GM18907 (cell line): ENCODE results near the gene SULF2.

Experiments
- ATAC-seq: cut with Tn5 transposase; IDR thresholded peaks from one replicate; pipeline ENCODE4 v1.9.1; 2021; ENCODE audit warnings: mild to moderate bottlenecking, moderate library complexity; ENCODE audit not compliant: unreplicated experiment

The SULF2 gene

DNA sequence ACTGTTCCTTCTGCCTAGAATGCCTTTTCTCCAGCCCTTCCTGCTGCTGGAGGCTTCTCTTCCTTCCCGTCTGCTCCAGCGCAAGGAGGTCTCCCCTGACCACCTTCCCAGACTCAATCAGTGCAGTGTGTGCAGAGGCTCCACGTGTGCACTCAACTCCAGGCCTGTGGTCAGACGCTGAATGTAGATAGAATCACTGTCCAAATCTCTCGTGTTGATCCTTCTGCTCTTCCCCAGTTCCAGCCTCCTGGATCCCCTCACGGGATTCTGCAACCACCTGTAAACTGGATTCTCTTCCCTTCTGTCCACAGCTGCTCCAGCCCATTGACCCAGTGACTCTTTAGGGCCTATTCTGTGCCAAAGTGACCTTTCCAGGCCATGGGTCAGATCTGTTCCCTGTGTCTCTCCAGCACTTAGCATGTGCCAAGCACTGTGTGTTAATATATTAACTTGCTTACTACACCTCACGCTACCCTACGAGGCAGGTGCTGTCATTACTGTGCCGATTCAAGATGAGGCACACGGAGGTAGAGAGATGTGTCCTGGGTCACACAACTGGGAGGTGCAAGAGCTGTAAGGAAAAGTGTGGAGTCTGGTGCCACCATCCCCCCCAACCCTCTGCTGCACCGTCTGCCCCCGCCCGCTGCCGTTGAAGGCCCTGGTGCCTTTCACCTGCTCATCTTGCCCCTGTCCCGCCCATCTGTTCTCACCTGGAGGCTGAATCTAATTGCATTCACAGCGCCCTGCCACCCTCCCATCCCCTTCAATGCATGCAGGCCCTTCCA is 112.2 kb downstream of the SULF2 start:
- no peak for ATAC-seq

DNA sequence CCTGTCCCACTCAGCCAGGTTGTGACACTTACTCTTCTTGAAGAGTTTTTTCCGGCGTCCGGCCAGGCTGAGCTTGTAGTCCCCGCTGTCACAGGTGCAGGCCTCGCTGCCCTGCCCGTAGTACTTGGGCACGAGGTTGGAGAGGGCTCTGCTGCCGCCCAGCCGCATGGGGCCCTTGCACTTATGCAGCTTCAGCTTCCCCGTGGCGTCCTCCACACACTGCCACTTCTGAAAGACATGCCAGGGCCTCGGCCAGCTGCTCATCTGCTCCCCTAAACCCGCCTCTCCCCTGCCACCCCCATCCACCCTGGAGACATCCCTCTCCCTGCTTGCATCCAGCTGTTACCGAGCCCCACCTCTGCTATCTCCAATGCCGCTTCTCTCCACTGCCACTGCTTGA is 113.1 kb downstream of the SULF2 start:
- ATAC-seq, result no peak

DNA sequence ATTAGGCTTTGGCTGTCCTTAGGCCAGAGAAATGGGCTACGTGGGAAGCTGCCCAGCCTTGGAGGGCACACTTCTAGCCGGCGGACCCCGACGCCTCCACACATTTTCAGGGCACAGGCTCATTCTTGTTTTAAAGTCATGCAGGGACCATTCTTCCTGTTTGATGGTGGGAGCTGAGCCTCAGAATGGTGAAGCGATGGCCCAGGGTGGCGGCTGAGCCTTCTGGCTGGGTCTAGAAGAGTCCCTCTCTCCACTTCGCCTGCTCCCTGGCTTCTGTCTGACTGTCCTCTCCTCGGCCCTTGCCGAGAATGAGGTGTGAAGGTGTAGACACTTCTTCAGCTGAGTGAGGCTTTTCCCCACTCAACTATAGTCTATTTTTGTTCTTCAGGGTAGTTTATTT is 114.4 kb downstream of the SULF2 start:
- ATAC-seq, result no peak

DNA sequence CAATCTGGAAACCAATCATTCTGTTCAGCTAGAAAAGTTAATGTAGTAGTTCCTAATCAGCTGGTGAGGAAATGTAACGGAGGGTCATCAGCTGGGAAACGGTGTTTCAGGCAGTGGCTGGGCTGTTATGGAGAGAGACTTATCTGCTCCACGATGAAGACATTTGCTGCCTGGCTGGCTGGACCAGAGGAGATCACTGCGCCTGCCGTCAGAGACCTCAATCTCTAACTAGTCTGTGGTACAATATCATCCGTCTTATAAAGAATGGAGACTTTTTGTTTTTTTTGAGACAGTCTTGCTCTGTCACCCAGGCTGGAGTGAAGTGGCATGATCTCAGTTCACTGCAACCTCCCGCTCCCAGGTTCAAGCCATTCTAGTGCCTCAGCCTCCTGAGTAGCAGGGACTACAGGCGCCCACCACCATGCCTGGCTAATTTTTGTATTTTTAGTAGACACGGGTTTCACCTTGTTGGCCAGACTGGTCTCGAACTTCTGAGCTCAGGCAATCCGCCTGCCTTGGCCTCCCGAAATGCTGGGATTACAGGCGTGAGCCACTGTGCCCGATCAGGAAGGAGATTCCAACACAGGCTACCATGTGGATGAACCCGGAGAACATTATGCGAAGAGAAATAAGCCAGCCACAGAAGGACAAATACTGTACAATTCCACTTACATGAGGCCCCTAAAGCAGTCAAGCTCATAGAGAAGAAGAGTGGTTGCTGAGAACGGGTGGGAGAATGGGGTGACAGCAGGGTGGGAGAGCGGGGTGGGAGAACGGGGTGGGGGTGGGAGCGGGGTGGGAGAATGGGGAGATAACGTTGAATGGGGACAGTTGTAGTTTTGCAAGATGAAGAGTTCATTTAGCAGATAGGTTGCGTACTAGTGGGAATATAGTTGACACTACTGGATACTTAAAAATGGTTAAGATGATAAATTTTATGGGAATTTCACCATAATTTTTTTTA is 115.1 kb downstream of the SULF2 start:
- ATAC-seq, result no peak

DNA sequence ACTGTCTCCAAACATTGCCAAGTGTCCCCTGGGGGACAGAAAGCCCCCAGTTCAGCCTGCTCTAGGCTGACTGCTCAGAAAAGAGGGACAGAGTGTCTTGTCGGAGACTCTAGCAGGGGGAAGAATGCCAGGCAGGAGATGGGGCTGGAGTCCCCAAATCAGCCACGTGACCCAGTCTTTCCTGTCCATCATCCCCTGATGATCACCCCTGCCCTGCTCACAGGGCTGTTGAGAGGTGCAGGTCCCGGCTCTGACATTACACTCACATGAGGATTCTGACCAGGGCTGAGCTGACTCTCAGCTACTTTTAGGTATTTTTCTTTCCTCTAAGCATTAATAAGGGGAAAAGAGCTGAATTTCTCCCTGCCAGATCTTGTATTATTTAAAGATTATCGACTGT is 115.8 kb downstream of the SULF2 start:
- ATAC-seq, result no peak

DNA sequence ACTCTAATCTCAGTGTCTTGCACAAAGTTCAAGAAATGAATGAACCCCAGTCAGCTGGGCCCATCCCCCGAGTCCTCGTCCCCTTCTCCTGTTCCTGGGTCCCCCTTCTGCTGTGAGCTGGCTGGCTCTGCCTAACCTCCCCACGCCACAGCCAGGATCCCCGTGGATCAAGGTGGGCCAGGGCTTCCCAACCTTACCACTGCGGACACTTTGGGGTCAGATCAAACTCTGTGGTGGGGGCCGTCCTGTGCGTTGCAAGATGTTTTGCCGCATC is 116.2 kb downstream of the SULF2 start:
- ATAC-seq, result no peak

DNA sequence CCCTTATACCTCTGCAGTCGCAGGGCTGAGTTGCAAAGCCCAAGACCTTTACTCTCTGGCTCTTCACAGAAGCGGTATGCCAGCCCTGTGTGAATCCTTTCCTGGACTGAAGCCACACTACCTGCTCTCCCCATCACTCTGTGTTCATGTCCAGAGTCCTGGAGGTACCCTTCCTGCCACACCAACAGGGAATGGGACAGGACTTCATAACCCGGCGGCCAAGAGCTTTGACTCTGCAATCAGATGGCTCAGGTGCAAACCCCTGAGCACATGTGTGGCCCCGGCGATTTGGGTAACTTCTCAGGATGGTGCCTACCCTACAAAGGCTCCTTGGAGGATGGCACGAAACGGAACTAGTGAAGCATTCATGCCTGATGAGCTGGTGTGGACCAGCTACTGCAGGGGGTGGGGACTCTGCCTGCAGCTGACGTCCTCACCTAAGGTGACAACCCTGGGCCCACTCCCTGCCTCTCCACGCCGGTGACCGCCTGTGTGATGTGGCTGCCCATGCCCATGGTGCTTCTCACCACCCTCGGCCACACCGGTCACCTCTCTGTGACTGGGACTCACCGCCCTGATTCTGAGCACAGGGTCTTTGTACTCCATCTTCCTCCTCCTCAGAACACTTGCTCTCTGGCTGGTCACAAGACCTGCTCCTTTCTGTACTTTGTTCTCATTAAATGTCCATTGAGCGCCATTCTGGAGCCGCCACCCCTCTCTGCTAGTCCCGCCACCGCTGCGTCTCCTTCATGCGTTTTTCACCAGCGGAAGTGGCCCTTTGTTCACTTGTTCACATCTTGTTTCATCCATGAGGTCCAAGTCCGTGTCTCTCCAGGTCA is 116.7 kb downstream of the SULF2 start:
- no peak for ATAC-seq

DNA sequence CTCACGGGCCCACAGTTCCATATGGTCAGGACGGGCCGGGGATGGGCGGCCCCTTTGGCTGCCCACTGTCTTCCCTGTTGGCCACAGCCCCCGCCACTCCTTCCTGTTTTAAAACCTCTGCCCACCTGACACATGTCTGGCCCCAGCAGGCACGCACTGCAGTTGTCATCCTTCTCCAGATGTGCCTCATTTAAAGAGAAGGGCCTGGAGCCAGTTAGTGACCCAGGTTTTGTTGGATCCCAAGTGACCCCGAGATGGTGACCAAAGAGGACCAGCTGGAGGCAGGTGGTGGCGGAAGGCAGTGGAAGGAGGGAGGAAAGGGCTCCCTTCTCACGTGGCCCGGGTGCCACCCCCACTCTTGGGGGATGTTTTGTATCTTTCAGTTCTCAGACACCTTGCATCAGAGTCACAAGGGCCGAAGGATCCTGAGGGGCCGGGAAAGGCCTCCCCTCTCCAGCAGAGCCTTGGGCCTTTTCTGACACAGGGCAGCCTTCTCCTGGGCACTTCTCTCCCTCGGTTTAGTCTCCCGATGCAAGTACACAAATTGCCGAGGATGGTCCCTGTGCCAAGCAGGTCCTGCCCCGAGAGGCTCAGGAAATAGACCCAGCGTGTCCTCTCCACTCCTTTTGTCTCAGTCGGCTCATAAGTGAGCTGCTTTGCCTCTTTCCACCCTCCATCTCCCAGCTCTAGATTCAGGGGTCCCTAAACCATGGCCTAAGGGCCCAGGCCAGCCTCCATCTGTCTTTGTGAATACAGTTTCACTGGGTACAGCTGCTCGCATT is 117.6 kb downstream of the SULF2 start:
- ATAC-seq, result no peak

DNA sequence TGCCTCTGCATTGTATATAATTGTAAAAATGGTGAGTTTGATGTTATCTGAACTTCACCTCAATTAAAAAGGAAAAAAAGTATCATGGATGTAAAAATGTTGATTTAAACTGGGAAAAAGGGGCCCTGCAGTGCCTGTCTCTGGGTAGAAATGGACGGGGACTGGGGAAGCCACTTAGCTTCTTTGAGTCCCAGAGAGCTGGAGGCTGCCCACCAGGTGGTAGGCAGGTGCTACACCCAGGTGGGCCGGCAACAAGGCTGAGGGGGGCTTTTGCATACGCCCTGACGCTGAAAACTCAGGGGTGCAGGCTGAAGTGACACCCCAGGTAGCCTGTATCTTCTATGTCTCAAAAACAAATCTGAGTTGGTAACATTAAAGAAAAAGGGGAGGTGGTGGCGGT is 118.2 kb downstream of the SULF2 start:
- no peak for ATAC-seq

DNA sequence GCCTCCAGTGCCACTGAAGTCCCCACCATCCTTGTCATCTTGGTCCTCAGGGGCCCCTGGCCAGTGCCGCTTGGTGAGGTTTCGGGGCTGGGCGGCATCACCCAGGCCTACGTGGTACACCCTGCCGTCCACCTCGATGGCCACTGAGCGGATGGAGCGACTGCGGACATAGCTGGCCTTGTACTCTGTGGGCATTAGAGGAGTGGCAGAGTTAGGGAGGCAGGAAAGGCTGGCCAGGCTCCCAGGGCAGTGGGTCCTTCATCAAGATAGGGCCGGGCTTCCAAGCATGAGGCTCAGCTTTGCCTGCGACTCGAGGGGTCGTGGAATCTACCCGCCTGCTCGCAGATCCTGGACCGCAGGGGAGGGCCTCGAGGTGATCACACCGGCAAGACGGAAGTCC is 119.0 kb downstream of the SULF2 start:
- ATAC-seq, result no peak

DNA sequence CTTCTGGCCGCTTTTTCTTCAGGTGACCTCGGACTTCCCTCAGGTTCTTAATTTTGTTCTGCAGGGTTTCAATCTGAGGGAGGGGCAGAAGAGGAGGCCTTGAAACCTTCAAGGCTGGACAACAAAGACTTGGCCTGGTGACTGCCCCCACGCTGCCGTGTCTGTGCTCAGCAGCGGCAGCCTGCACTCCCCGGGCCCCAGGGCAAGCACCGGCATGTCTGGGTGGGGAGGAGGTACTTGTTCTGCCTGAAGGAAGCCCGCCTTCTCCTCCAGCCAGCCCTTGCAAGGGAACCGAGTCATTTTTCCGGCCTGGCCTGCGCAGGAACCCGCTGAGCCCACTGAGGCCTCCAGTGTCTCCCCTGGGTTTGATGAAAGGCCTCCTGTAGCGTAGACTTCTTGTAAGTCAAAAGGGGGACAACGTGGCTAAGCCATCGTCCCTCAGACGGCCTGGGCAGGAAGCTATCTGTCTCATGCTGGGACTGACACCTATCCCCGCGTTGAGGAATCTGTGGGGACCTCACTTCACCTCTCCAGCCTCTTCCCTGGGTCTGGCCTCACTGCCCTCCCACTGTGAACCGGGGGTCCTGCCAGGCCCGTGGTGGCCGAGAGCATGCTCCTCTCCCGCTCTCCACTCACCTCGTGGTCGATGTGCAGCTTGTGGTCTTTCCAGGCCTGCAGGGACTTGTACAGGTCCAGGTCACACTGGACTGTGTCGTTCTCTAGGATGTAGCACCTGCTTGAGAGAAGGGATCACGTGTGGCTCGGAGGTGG is 119.9 kb downstream of the SULF2 start:
- no peak for ATAC-seq

DNA sequence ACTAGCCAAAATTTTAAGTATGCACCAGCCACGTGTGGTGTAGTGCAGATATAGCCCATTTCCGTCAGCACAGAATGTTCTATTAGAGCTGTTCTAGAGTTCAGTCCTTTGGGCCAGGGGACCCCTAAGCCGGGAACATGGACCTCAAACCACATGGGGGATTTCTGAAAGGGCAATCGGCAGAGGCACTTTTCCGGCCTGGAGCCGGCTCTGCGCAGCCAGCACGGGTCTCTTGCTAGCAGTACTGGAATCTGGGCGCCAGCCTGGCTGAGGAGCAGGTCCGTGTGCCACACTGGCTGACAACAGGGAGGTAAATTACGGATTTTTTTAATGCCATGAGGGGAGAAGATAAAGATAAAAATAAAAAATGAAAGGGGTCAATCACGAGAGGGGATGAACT is 120.5 kb downstream of the SULF2 start:
- no peak for ATAC-seq

DNA sequence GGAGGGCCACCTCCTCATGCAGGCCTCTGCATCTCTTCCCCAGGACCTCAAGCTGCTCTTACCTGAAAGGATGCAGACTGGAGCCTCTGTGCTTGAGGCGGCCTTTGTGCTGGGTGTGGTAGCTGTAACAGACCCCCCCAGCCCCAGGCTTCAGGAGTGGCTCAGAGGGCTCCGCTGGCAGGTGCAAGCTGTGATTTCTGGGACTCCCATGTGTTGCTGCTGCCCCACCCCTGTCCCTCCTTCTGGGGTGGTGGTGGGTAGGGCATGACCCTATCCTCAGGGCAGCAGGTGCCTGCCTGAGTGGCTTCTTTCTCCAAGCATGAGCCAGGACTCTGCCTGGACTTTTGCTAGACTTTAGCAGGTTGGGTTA is 121.2 kb downstream of the SULF2 start:
- no peak for ATAC-seq

DNA sequence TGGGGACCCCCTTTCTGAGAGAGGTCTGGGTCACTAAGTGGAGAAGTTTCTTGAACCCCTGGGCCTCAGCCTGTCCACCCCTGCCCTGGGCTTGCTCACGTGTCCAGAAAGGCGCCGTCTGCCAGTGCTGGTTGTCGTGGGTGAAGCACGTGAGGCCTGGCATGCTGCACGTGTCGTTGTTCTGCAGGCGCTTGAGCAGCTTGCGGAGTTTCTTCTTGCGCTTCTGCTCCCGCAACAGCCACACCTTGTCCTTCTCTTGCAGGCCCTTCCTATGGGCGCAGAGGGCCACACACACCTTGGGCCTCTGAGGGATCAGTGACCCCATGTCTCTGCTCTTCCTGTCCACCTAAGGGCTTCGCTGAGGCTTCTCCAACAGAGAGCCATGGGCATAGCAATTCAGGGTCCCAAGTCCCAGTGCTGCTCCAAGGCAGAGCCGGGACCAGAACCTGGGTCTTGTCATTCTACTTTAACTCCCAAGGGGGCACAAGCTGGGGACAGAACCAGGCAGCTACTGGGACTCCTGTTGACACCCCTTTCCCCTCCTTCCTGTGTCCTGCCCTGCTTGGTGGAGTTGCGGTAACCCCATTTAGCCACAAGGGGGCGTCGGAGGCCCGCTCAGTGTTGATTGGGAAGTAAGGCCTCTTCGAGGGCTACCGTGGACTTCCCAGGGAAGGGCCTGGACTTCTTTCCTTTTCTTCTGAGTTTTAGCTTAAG is 121.8 kb downstream of the SULF2 start:
- ATAC-seq, result no peak

DNA sequence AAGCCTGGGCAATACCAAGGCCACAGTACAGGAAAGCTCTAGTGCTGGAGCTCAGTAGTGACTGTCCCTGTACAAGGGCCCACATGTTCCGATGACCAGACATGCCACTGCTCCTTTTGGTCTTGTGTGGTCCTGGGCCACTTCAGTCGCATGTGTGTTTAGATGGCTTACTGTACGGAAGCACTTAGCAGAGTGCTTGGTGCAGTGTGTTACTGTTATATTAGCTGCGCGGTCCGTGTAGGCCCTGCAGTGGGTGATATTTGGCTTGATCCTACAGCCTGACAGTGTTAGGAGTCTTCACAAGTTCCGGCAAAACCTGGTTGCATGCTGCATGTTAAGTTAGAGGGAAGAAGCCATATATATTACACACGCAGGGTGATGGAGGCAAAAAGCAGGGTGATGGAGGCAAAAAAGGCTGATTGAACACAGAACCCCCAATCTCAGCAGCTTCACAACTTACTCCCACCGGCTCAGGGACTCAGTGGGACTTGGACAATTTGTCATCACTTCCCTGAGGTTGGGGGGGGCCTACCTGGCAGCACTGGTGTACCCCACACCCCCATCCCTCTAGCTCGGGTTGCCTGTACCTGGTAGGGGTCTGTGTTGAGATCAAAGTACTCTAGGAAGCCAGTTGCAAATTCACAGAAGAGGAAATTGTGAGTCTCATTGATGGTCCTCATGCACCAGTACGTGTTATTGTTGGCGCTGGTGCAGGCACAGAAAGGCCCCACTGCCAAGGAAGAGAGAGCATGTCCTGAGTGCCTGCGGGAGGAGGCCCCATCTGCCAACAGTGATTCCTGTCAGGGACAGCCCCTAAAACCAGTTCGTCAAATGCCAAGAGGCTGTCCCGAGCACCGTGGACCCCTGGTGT is 122.6 kb downstream of the SULF2 start:
- no peak for ATAC-seq

DNA sequence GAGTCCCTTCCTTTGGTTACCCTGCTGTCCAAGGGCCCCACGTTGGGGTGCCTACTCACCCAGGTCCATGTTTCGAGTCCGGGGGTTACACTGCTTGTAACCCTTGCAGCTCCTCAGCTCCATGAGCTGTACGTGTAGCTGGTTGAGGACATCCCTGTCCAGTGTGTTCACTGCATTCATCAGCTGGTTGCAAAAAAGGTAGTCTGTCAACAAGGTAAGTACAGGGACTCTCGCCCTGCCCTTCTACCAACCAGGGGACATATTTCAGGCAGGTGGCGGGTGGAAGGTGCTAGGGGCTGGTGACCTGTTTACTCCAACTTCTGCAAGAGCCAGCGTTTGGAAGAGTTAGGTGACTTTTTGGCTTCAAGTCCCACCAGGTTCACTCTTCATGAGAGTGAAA is 123.6 kb downstream of the SULF2 start:
- no peak for ATAC-seq

DNA sequence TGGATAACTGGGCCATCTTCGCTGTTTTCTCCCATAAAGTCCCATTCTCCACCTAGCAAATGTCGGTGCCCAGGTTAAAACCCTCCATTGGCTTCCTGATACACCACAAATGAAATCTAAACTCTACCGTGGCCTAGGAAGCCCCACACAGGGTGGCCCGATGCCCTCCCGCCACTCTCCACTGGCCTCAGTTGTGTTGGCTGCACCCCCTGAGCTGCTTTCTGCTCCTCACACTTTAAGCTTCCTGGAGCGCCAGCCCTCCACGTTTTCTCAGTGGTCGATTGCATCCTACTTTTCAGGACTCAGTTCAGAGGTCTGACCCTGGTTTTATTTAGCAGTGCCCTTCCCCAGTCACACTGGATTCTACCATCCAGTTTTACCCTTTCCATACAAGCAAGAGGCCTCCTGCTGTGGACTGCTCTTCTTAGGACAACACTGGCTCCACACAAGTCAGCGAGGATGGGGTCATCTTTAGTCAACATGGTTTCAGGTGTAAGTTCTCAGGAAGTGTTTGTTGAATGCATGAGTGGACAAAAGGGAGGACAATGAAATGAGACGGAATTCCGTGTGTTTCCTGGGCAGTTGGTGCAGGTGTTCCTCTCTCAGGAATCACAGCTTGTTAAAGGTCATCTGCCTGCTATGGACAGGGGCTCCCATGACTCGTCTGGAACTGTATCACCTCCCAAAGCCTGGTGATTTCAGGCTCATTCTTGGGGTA is 124.1 kb downstream of the SULF2 start:
- no peak for ATAC-seq

DNA sequence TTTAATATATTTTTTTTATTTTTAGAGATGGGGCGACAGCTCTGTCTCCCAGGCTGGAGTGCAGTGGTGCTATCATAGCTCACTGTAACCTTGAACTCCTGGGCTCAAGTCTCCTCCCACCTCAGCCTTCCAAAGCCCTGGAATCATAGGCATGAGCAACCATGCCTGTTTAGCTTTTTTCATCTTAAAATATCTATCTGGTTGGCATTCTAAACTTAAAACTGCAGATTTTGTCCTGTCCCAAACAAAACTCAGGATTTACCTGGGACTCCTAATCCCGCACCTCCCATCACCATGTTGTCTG is 124.7 kb downstream of the SULF2 start:
- ATAC-seq, result no peak
